GM19324 (cell line): ENCODE results near the gene DOCK4.

Experiments
- ATAC-seq: cut with Tn5 transposase; IDR thresholded peaks from one replicate; pipeline ENCODE4 v1.9.1; 2021; ENCODE audit warnings: mild to moderate bottlenecking, moderate library complexity; ENCODE audit not compliant: unreplicated experiment, low FRiP score

The DOCK4 gene

DNA sequence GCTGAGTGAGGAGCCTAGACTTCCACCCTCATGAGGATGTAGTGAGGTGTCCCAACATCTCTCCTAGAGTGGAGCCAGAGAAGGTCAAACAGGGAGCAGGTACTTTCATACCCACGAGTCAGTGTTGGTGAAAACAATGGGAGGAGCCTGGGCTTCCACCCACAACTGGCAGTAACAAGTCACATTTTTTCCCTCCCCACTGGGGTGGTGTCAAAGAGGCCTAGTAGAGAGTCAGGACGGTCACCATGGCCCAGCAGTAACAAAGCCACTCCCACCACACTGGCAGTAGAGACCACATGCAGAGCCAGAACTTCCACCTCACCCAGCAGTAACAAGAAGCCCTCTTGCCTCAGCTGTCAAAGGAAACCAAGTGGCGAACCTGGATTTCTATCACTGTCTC is 363.7 kb downstream of the DOCK4 start:
- no peak for ATAC-seq

DNA sequence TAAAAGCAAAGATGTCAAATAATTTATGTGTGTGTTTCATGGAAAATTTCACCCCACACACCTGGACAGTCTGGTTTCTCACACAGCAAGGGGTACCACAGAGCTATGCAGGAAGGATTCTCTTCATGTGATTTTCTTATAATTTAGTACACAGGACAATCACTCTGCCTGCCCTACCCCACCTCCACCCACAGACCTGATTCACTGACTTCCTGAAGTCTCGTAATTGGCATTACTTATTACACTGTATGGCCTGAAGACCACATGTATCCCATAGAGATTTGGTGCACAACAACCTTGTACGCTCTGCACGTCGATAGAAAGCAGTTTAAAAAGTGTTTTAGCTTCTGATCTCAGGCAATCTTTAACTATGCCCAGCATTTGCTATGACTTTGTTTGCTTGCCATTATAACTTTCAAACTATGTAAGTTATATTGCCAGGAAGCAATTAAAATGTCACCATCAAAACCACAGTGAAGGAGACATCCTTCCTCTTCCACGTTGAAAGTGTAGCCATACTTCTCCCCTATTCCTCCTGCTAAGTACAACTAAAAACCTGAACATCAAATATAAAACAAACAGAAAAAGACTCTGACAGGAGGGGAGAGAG is 364.5 kb downstream of the DOCK4 start:
- no peak for ATAC-seq

DNA sequence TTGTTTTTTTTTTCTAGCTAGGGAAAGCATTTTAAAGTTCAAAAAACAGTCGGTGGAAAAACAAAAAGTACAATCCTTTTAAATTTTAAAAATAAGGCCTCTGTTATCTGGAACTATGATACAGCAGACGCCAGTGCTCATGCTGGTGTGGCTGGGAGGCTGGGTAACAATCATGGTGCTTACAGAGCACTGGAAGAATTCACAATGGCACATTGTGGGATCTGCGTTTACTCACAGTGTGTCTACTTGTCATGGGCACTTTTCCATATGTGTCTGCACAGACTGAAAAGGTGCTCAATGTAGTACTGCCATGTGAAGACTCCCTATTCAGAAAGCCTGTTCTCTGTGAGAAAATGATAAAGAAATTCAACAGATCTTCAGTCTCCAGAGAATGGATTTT is 365.7 kb downstream of the DOCK4 start:
- ATAC-seq: no peak

DNA sequence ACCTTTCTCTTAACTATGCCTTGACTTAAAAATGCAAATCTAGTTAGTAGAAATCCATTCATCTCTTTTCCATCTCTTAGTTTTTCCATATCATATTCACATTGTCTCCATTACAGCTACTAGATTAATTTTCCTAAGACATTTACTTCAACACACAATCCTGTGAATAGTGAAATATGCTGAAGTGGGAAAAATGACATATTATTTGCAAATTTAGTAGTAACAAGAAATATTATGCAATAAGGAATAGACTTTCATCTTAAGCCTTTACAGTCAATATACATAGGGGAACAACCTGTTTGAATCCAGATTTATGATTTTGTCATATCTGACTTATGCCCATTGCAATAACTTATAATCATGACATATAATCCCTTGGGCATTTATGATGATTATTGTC is 366.9 kb downstream of the DOCK4 start:
- no peak for ATAC-seq

DNA sequence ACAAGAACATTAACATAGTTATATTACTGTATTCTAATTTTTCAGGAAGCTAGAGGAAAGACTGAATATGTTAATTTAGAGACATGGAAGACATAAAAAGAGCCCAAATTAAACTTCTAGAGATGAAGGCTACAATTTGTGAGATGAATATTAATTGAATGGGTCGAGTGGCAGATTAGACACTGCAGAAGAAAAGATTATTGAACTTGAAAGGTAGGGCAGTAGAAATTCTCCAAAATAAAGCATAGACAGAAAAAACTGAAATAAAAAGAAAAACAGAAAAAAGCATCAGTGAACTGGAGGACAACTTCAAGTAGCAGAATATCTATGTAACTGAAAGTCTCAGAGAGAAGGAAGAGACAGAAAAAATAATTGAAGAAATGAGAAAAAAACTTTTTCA is 369.6 kb downstream of the DOCK4 start:
- ATAC-seq: no peak

DNA sequence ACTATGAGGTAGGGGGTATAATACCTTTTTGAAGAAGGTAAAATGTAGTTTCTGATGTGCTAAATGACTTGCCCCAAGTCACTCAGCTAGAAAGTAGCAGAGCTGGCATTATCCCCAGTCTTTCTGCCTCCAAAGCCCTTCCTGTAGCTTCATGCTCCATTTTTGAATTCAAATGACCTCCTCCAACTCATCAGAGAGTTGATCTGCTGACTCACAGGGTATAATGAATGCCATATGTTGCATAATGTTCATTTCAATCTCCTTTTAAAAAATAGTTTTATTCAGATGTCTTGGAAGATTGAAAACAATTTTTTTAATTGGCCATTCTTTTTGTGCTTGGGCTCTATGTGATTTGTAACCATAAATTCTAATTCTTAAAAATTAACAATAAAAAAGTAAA is 371.1 kb downstream of the DOCK4 start:
- no peak for ATAC-seq

DNA sequence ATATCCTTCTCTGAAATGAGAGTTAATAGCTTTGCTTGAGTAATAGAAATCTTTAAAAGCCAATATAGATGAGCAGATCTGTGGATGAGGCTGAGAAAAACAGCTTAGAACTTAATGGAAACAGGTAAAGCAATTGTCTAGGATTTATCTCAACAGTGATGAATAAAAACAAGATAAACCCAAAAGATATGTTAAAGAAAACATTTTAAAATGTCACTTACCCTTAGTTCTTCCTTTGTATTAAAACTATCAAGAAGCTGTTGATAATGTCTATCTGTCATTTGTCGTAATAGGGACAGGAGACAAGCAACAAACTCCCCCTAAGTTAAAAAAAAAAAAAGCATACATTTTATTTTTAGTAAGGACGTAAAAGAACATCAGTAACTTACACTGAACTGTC is 371.8 kb downstream of the DOCK4 start:
- ATAC-seq: no peak

DNA sequence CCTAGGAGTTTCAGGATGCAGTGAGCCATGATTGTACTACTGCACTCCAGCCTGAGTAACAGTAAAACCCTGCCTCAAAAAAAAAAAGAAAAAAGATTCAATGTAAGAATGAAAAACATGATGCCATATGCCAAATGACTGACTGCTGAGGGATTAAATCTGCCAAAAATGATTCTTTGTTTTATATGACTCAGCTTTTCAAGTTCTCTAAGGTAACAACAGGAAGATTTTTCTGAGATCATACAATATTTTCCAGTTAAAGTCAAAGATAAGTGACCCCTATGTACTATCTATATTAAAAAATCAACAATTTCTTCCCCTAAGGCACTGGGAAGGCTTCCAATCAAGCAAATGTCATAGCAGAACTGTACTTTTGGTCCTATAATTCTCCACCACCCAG is 372.7 kb downstream of the DOCK4 start:
- no peak for ATAC-seq

DNA sequence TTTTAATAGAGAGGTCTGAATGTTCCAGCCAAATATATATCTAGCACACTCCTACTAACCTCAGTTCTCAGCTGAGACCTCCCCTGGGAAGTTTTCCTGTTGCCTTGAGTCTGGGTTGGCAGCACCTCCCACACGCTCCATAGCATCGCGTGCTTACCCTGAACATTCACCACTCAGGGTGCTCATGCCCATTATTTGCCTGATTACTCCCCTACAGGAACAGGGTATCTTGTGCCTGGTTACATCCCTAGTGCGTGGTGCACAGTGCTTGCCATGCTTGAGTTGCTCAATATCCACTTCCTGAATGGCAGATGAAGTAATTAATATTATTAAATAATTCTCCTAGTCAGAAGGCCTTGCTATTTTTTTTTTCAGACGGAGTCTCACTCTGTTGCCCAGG is 374.0 kb downstream of the DOCK4 start:
- no peak for ATAC-seq

DNA sequence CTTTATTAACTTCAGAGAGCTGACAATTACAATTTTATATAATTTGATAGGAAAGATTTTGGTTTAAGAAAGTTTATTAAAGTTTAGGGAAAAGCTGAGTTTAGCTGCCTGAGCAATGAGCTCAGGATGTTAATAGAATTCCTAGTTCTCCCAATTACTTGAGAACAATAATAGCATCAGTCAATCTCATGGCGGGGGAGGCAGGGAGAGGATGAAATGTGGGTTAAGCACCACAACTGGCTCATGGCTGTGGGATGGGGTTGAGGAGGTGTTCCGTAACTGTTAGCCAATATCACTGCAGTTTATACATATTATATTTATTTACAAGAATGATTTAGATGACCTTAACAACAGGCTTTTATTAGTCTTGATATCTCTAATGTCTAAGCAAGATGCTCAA is 377.0 kb downstream of the DOCK4 start:
- no peak for ATAC-seq

DNA sequence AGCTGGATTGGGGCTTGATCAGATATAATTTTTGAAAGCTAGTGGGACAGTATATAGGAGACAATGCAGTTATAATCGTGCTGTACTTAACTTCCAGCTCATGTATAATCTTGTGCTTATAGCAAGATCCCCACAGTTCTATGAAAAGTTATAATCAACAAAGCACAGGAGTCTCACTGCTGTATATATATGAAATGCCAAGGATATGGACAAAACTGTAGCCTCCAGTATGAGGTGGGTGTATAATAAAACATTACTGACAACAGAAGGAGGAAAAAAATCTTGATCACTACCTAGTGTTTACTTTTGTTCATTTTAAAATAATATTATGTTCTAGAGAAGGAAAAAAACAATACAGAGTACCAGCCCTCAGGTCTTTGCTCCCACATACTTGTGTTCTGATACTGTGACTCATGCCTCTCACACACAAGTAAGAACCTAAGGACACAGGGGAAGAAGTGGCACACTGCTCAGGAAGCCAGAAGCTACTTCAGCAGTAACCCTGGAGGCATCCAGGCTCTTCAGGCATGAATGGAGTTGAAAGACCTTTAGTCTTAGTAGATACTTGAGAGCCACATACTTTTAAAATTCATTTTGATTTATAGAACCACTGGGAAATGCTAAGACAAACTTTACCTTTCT is 378.2 kb downstream of the DOCK4 start:
- no peak for ATAC-seq

DNA sequence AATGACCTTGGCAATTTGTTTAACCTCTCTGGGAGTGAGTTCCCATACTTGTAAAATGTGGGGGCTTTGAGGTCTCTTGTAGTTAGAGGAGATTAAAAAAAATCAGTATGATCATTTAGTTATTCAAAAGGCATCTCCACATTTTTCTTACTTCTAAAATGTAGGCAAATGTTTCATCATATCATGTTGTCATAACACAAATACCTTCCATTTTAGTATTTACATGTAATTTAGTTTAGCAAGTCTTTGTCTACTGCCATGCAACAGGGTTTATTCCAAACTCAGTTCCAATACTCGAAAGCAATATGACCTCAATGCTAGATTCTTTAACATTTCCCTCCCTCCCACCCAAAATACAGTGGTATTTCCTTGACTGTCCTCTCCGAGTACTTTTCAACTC is 381.2 kb downstream of the DOCK4 start:
- no peak for ATAC-seq

DNA sequence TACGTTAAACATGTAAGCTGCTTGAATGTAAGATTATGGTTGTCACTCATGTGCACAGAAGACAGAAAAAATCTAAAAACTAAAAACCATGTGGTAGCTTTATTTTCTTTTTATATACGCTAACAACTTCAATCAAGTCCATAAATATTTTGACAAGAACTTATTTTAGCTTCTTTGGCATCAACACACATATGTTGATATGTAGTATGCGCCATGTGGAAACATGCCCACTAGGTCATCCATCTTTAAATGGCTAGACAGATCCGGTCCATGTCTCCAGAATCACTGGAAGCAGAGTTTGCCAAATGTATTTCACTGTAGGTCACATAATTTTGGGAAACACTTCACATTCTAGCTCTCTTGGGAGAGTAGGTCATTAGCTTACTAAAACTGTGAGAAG is 382.4 kb downstream of the DOCK4 start:
- no peak for ATAC-seq

DNA sequence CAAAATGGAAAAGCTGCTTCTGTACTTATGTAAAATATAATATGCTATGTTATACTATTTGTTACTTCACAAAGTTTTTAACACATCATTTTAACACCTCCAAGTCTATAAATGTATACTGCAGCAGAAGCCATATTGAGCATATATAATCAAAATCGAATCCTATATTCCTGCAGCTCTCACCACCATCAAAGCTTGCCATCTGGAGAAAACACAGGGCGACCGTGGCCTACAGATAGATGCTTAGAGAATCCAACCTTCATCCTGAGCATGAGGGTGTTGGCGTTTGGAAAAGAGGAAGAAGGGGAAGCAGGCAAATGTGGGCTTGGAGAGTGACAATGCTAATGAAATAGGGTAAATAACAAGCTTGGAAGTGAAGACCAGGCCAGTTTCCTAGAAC is 385.2 kb downstream of the DOCK4 start:
- ATAC-seq: no peak

DNA sequence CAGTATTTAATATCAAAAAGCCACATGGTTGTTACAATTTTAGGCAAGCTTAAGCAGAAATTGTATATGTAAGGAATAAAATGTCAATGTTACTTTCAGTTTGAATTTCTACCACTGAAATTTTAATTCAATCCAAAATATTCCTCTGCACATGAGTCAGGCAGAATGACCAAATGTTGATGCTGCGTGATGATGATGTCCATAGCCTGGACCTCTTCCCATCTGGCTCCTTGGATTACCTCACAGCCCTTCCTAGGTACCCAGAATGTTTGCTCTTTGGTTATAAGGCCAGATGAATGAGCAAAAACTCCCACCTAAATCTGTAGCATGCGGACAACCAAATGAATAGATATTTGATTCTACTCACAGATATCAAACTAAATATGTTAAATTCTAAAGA is 385.6 kb downstream of the DOCK4 start:
- ATAC-seq: no peak

DNA sequence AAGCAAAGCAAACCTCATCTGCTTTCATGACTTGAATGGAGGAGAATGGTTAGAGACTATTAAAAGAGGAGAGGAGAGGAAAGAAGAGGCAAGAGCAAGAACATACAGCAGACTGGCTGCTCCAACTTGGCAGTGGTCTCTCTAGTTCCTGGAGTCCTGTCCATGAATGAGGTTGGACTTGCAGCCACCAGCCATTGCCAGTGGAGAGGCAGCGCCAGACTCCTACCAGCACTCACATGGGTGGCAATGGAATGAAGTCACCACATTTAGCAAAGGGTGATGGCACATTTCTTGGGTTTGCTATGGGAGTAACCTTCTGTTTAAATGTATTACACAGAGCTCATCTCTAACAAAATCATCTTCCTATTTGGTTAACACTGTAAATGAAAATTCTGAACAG is 386.1 kb downstream of the DOCK4 start:
- ATAC-seq: no peak

DNA sequence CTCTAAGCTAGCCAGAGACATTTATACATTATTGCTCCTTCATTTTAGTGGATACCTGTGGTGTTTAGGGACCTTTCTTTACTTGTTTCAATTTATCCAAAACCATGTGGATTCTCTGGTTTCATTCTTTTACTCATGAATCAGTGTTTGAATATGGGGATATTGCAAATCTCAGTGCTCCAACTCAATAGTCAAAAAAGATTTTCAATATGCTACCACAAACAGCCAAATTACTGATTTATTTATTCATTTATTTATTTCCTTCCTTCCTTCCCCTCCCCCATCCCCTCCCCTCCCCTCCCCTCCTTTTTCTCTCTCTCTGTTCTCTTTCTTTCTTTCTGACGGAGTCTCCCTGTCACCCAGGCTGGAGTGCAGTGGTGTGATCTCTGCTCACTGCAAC is 390.8 kb downstream of the DOCK4 start:
- no peak for ATAC-seq

DNA sequence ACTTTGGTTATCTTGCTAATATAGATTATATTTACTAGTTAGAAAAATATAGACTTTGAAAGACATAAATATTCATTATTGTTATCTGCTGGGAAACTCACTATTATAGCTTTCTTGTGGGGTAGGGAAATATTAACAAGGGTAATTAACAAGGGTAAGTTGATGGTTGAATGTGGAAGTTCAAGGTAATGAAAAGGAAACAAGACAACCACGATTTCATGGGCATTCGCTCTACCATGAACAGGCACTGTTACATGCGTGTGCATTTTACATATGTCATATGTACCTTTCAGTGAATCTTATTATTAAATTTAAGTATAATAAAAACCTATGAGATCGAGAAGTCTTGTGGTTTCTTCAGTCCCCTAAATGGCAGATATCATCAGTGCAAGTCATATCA is 392.9 kb downstream of the DOCK4 start:
- ATAC-seq: no peak

DNA sequence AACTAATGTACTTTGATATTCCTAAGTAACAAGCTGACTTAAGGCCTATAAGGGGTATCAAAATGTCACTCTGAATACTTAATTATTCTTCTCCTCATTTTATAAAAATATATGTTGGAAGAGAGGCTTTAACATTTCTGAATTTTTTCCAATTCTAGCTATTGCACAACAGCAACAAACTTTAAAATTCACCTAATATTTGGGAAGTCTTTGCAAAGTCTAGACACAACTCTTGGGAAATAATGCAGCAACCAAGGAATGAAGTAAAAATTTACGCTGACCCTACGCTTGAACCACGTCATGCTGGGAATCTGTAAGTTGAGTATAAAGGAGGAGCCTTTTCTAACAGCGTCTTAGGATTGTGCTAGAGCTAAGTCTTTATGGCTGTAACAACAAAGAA is 400.0 kb downstream of the DOCK4 start:
- ATAC-seq: no peak

DNA sequence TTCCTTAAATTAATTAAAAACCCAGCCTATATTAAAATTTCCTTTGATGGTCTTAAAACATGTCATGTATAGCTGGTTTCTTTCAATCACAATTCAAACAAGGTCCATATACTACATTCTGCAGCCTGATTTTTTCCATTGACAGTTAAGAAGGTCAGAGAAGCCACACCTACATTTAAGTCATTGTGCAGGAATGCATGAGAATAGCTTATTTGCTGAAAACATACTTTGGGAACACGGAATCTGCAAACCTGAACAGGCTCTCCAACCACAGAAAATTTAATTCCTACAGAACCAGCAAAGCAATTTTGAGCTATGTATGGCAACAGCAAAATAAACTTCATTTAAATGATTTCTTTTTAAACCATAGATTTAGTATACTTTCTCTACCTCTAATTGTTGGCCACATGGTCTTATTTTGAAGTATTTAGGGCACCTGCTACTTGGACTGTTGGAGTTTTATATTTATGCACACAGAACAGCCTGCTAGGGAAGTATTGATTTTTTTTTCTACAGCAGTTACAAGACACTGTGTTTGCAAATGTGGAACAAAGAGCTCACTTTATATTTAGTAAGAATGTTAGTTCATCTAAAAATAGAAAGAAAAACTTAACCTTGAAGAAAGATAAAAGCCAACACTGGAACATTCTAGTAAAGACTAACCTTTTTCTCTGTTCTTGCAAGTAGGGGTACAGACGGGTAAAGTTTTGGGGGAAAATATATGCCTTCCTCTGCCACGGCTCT is 403.0 kb downstream of the DOCK4 start:
- no peak for ATAC-seq

DNA sequence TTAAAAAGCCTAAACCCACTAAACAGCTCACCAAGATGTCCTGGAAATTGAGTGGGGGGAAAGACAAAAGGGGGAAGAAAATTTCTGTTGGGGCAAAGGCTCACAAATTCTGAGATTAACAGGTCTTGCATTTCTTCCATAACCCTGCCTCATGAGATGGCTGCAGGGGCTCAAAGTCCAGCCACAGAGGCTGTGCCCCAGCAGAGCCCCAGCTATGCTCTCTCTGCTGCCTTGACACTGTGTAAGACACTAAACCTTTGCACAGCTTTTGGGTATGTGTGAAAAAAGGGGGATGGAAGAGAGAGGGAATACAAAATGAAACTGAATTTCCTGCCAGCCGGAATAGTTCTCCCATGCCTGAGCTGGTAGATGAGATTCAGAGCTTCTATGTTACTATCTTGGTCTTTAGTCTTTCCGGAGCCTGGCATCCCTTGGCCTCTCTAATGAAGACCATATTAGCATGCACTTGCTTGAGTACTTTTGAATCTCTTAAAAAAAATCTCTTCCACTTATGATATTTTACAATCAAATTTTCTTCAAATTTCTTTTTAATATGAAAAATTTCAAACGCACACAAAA is 403.9 kb downstream of the DOCK4 start:
- ATAC-seq: no peak

DNA sequence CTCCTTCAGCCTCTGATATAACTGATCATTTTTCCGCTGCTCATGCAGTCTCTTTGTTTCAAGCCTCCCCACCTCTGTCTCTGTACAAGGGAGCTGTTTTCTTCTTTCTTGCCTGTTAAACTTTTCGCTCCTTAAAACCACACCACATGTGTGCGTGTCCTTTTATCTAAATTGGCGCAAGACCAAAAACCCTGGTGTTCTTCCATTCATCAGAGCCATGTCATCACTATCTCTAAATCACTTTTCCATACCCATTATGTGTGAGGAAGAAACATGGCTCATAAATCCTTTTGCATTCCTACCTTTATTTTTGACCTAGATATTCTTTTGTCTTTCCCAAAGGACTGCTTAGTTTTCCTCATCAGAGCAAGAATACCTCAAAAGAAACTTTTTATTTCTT is 404.9 kb downstream of the DOCK4 start:
- no peak for ATAC-seq
